OCI-LY3 (cell line): Measurements from ENCODE around the gene KRT10.
"Not testable (repeated sequence)": the region's sequence is repeated elsewhere in the genome, so short reads cannot be mapped to it uniquely, and the experiment has no call there.

Source experiments
- H2AFZ ChIP-seq: fragments of 200-600, 300-600 bp; shearing (Covaris generic); 2 replicates; pipeline ENCODE4 v1.6.0; 2014; ENCODE audit warnings: antibody characterized with exemption, low read depth, low read length
- H3K27ac ChIP-seq: fragments of 200-600, 300-600 bp; sonication (generic); 2 replicates; pipeline ENCODE4 v1.5.1; 2014; ENCODE audit warnings: mild to moderate bottlenecking, low read length, moderate library complexity, mixed read lengths
- H3K27me3 ChIP-seq: fragments of 200-600, 300-600 bp; sonication (generic); 2 replicates; pipeline ENCODE4 v1.6.1; 2014; ENCODE audit warnings: low read depth, low read length, mixed read lengths
- H3K36me3 ChIP-seq: fragments of 200-600, 300-600 bp; sonication (generic); replicated peaks from 2 replicates; pipeline ENCODE3; 2014; ENCODE audit warnings: low read depth, low read length, mixed read lengths
- H3K4me1 ChIP-seq: fragments of 300-600, 200-600 bp; sonication (generic); 2 replicates; pipeline ENCODE4 v1.6.1; 2014; ENCODE audit warnings: low read length, mixed read lengths
- H3K4me2 ChIP-seq: fragments of 200-600, 300-600 bp; sonication (generic); 2 replicates; pipeline ENCODE4 v1.6.1; 2014; ENCODE audit warnings: low read length, mixed read lengths
- H3K4me3 ChIP-seq: fragments of 300-600, 200-600 bp; sonication (generic); 2 replicates; pipeline ENCODE4 v1.5.1; 2014; ENCODE audit warnings: antibody characterized with exemption, mild to moderate bottlenecking, low read length, moderate library complexity
- H3K79me2 ChIP-seq: fragments of 300-600, 200-600 bp; shearing (Covaris generic); 2 replicates; pipeline ENCODE4 v1.6.1; 2014; ENCODE audit warnings: mild to moderate bottlenecking, low read length, mixed read lengths
- H3K9ac ChIP-seq: fragments of 300-600, 200-600 bp; shearing (Covaris generic); 2 replicates; pipeline ENCODE4 v1.6.0; 2014; ENCODE audit warnings: mild to moderate bottlenecking, low read length, moderate library complexity
- H3K9me3 ChIP-seq: fragments of 200-600, 300-600 bp; shearing (Covaris generic); 2 replicates; pipeline ENCODE4 v1.6.1; 2014; ENCODE audit warnings: low read length, mixed read lengths; ENCODE audit not compliant: insufficient read depth
- H4K20me1 ChIP-seq: fragments of 200-600, 300-600 bp; sonication (generic); 2 replicates; pipeline ENCODE4 v1.6.1; 2016; ENCODE audit warnings: low read length, mixed read lengths; ENCODE audit not compliant: insufficient read depth
- CTCF ChIP-seq: fragments of 200-600, 300-600 bp; sonication (generic); IDR thresholded peaks from 2 replicates; pipeline ENCODE4 v1.5.1; 2014; ENCODE audit warnings: antibody characterized with exemption, low read length, low read depth
- EZH2phosphoT487 ChIP-seq: fragments of 200-600 bp; shearing (Covaris generic); IDR thresholded peaks from 2 replicates; pipeline ENCODE4 v1.6.1; 2018; ENCODE audit warnings: antibody characterized with exemption, mixed run types, low read depth

KRT10 gene

GRCh38 chr17:40817103-40817682 lies 5.2 kb downstream of the KRT10 start:
- H2AFZ ChIP-seq = no peak overlapping the region
- H3K27me3 ChIP-seq = no peaks in the 10 kb centered on the region
- H3K27ac ChIP-seq = no peak overlapping the region
- H3K9me3 ChIP-seq = no peaks in the 10 kb centered on the region
- H3K4me3 ChIP-seq = no peak overlapping the region
- H4K20me1 ChIP-seq = no peaks in the 10 kb centered on the region
- H3K79me2 ChIP-seq = peaks cover 12% of the 10 kb centered on the region
- H3K36me3 ChIP-seq = peaks cover 13% of the 10 kb centered on the region
- TF ChIP-seq EZH2phosphoT487 (no peak), CTCF (no peak)
- H3K4me1 ChIP-seq = peaks cover 23% of the 10 kb centered on the region
- no peak overlapping the region for H3K4me2 ChIP-seq
- no peak overlapping the region for H3K9ac ChIP-seq

- no peak overlapping the region for H3K4me3 ChIP-seq
- H4K20me1 ChIP-seq = no peaks in the 10 kb centered on the region
- peaks cover 23% of the 10 kb centered on the region for H3K4me1 ChIP-seq
- peaks cover 12% of the 10 kb centered on the region for H3K79me2 ChIP-seq
- no peak overlapping the region for H3K9ac ChIP-seq
- no peaks in the 10 kb centered on the region for H3K9me3 ChIP-seq
- no peak overlapping the region for H3K27ac ChIP-seq
- peaks cover 13% of the 10 kb centered on the region for H3K36me3 ChIP-seq
- H3K4me2 ChIP-seq = no peak overlapping the region
- TF ChIP-seq EZH2phosphoT487 = no peak
- no peak for TF ChIP-seq CTCF
- peaks cover 2% of the 10 kb centered on the region; the same call in 1 of the 2 replicates for H3K27me3 ChIP-seq
- H2AFZ ChIP-seq = no peak overlapping the region
These were observed 5.8 kb downstream of the KRT10 start for GRCh38 chr17:40816569-40816968.

GRCh38 chr17:40815381-40815780 lies 7.0 kb downstream of the KRT10 start:
- Histone ChIP-seq H3K4me3 (no peak overlapping the region), H4K20me1 (no peaks in the 10 kb centered on the region), H3K4me2 (no peak overlapping the region), H2AFZ (no peak overlapping the region), H3K79me2 (peaks cover 12% of the 10 kb centered on the region), H3K27me3 (peaks cover 9% of the 10 kb centered on the region), H3K27ac (no peak overlapping the region), H3K9me3 (no peaks in the 10 kb centered on the region), H3K9ac (no peak overlapping the region), H3K4me1 (peaks cover 17% of the 10 kb centered on the region), H3K36me3 (peaks cover 13% of the 10 kb centered on the region)
- TF ChIP-seq EZH2phosphoT487 (no peak), CTCF (no peak)

- not testable (repeated sequence) for H3K9ac ChIP-seq, H3K27ac ChIP-seq, H3K4me2 ChIP-seq, H3K4me3 ChIP-seq, H2AFZ ChIP-seq, H3K4me1 ChIP-seq, H4K20me1 ChIP-seq, H3K9me3 ChIP-seq
- Histone ChIP-seq H3K27me3 (peaks cover 16% of the 10 kb centered on the region), H3K79me2 (peaks cover 12% of the 10 kb centered on the region), H3K36me3 (peaks cover 13% of the 10 kb centered on the region)
These were observed 7.8 kb downstream of the KRT10 start for GRCh38 chr17:40814657-40815056.

GRCh38 chr17:40813804-40814203 lies 8.6 kb downstream of the KRT10 start:
- no peaks in the 10 kb centered on the region for H3K9me3 ChIP-seq
- H3K4me1 ChIP-seq = peaks cover 5% of the 10 kb centered on the region; the same call in 1 of the 2 replicates
- H3K4me2 ChIP-seq = no peak overlapping the region
- H3K36me3 ChIP-seq = peaks cover 13% of the 10 kb centered on the region
- H4K20me1 ChIP-seq = no peaks in the 10 kb centered on the region
- no peak overlapping the region for H3K4me3 ChIP-seq
- no peak overlapping the region for H2AFZ ChIP-seq
- no peak overlapping the region for H3K9ac ChIP-seq
- peaks cover 22% of the 10 kb centered on the region for H3K27me3 ChIP-seq
- TF ChIP-seq CTCF = no peak
- no peak for TF ChIP-seq EZH2phosphoT487
- H3K27ac ChIP-seq = no peak overlapping the region
- peaks cover 12% of the 10 kb centered on the region for H3K79me2 ChIP-seq
